Loucy (cell line): ENCODE results near the gene PHEX.

ENCODE experiments used
- H2AFZ ChIP-seq: fragments of 200-600 bp; sonication (generic); 2 replicates; pipeline ENCODE4 v1.6.0; 2016; ENCODE audit warnings: antibody characterized with exemption, mild to moderate bottlenecking, low read length, moderate library complexity
- H3F3A ChIP-seq: fragments of 200-600 bp; 2 replicates; pipeline ENCODE4 v1.6.0; 2016; ENCODE audit warnings: antibody characterized with exemption, low read depth, mild to moderate bottlenecking
- H3K27me3 ChIP-seq: fragments of 200-600 bp; sonication (generic); 2 replicates; pipeline ENCODE4 v1.6.1; 2014; ENCODE audit warnings: low read length, mild to moderate bottlenecking; ENCODE audit not compliant: insufficient read depth, poor library complexity, severe bottlenecking
- H3K36me3 ChIP-seq: fragments of 200-600 bp; sonication (generic); 2 replicates; pipeline ENCODE4 v1.6.1; 2016; ENCODE audit warnings: low read length; ENCODE audit not compliant: insufficient read depth
- H3K4me1 ChIP-seq: fragments of 200-600 bp; sonication (generic); 2 replicates; pipeline ENCODE4 v1.5.1; 2014; ENCODE audit warnings: low read length, mild to moderate bottlenecking; ENCODE audit not compliant: insufficient read depth, poor library complexity, severe bottlenecking
- H3K4me2 ChIP-seq: fragments of 200-600 bp; sonication (generic); 2 replicates; pipeline ENCODE4 v1.6.0; 2014; ENCODE audit warnings: antibody characterized with exemption, low read length, low read depth, mild to moderate bottlenecking; ENCODE audit not compliant: poor library complexity, severe bottlenecking
- H3K4me3 ChIP-seq: fragments of 200-600 bp; sonication (generic); 2 replicates; pipeline ENCODE4 v1.5.1; 2014; ENCODE audit warnings: low read length, mild to moderate bottlenecking, mixed read lengths; ENCODE audit not compliant: poor library complexity, severe bottlenecking
- H3K79me2 ChIP-seq: fragments of 200-600 bp; sonication (generic); 2 replicates; pipeline ENCODE4 v1.6.1; 2014; ENCODE audit warnings: low read length; ENCODE audit not compliant: insufficient read depth
- H3K9ac ChIP-seq: fragments of 200-600 bp; sonication (generic); 2 replicates; pipeline ENCODE4 v1.6.0; 2014; ENCODE audit warnings: mild to moderate bottlenecking, low read depth, low read length, moderate library complexity; ENCODE audit not compliant: poor library complexity, severe bottlenecking
- H3K9me2 ChIP-seq: fragments of 200-600 bp; sonication (generic); replicated peaks from 2 replicates; pipeline ENCODE4 v1.6.1; 2016; ENCODE audit warnings: low read depth, low read length, mixed read lengths
- H3K9me3 ChIP-seq: fragments of 200-600 bp; sonication (generic); 2 replicates; pipeline ENCODE4 v1.6.1; 2014; ENCODE audit warnings: mild to moderate bottlenecking, antibody characterized with exemption, low read length, low read depth; ENCODE audit not compliant: insufficient read depth
- H4K20me1 ChIP-seq: fragments of 200-600 bp; sonication (generic); 2 replicates; pipeline ENCODE4 v1.6.0; 2014; ENCODE audit warnings: antibody characterized with exemption, low read length, mild to moderate bottlenecking; ENCODE audit not compliant: insufficient read depth, poor library complexity, severe bottlenecking
- CTCF ChIP-seq: fragments of 200-600 bp; sonication (generic); conservative IDR thresholded peaks from 2 replicates; pipeline ENCODE4 v1.5.1; 2014; ENCODE audit warnings: mild to moderate bottlenecking, antibody characterized with exemption, low read length
- EZH2phosphoT487 ChIP-seq: fragments of 200-600 bp; IDR thresholded peaks from 2 replicates; pipeline ENCODE4 v1.6.1; 2018; ENCODE audit warnings: antibody characterized with exemption, mild to moderate bottlenecking, moderate library complexity, borderline replicate concordance

Gene PHEX

GRCh38 chrX:22192419-22193060, 160.4 kb downstream of the PHEX start:
- Histone ChIP-seq H3K27me3 (no peaks in the 10 kb centered on the region), H3K4me1 (no peaks in the 10 kb centered on the region), H3K9me2 (no peaks in the 10 kb centered on the region), H3K4me2 (peak overlapping the region; percentile 30), H3K36me3 (no peaks in the 10 kb centered on the region), H3K79me2 (no peaks in the 10 kb centered on the region), H3F3A (no peaks in the 10 kb centered on the region), H3K9me3 (no peaks in the 10 kb centered on the region), H3K9ac (no peak overlapping the region), H2AFZ (peak overlapping the region; percentile 55), H3K4me3 (peak overlapping the region; percentile 36), H4K20me1 (no peaks in the 10 kb centered on the region)
- peak; percentile 61 for TF ChIP-seq CTCF
- TF ChIP-seq EZH2phosphoT487: no peak

GRCh38 chrX:22193851-22194659, 161.9 kb downstream of the PHEX start:
- Histone ChIP-seq H3K9ac (no peak overlapping the region), H4K20me1 (no peaks in the 10 kb centered on the region), H3F3A (no peaks in the 10 kb centered on the region), H3K9me2 (no peaks in the 10 kb centered on the region), H3K79me2 (no peaks in the 10 kb centered on the region), H2AFZ (no peak overlapping the region), H3K36me3 (no peaks in the 10 kb centered on the region), H3K9me3 (no peaks in the 10 kb centered on the region), H3K4me1 (no peaks in the 10 kb centered on the region), H3K4me2 (no peak overlapping the region), H3K27me3 (no peaks in the 10 kb centered on the region), H3K4me3 (no peak overlapping the region)
- TF ChIP-seq CTCF: no peak
- TF ChIP-seq EZH2phosphoT487: no peak

- H3K36me3 ChIP-seq: no peaks in the 10 kb centered on the region
- TF ChIP-seq EZH2phosphoT487 (no peak), CTCF (no peak)
- H4K20me1 ChIP-seq: no peaks in the 10 kb centered on the region
- no peaks in the 10 kb centered on the region for H3K27me3 ChIP-seq
- no peaks in the 10 kb centered on the region for H3K9me2 ChIP-seq
- no peak overlapping the region for H3K9ac ChIP-seq
- no peak overlapping the region for H2AFZ ChIP-seq
- no peaks in the 10 kb centered on the region for H3K79me2 ChIP-seq
- H3K4me1 ChIP-seq: no peaks in the 10 kb centered on the region
- H3K4me2 ChIP-seq: no peak overlapping the region
- H3F3A ChIP-seq: no peaks in the 10 kb centered on the region
- H3K4me3 ChIP-seq: no peak overlapping the region
- no peaks in the 10 kb centered on the region for H3K9me3 ChIP-seq
Observed at GRCh38 chrX:22194660-22194945, 162.5 kb downstream of the PHEX start.
